GM11168 (cell line): ENCODE measurements around the gene CA11.
"Not testable (repeated sequence)": the region's sequence is repeated elsewhere in the genome, so short reads cannot be mapped to it uniquely, and the experiment has no call there.

Source experiments
- in situ Hi-C: fragments of 300-500 bp; cut with MboI; formaldehyde crosslinking; loops from one replicate; pipeline ENCODE4 v1.12.0; 2022; ENCODE audit warnings: low sequenced_read_pairs; ENCODE audit not compliant: unreplicated experiment

Gene CA11

DNA sequence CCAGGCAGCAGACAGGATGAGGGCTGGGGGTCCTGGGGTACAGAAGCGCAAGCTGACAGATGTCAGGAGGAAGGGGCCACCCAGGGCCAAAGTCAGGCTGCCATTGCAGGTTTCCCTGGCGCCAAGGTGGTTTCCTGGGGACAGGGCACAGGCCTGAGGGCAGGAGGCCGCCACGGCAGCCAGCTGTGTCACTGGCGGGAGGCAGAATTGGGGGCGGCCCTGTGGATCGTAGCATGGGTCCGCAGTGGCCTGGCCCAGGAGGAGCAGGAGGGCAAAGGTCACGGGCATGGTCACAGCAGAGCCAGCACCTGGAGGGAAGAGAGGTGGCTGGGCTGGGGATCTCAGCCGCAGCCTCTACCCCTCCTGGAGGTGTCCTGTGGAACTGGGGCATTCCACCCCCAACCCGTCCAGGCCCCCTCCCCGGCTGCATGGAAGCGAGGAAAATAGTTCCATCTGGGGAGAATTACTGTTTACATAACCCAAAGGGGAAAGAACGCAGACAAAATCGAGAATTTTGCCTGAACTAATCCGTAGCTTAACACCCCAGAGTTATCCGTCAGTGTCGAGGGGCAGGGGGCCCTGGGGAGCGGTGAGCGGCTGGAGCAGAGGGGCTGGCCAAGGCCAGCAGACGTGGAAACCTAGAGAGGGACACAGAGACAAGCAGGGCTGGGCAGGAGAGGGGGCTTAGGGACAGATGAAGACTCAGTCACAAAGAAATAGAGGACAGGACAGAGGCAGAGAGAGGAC lies 24.9 kb upstream of the CA11 start:
- in situ Hi-C loops: no loop called here

DNA sequence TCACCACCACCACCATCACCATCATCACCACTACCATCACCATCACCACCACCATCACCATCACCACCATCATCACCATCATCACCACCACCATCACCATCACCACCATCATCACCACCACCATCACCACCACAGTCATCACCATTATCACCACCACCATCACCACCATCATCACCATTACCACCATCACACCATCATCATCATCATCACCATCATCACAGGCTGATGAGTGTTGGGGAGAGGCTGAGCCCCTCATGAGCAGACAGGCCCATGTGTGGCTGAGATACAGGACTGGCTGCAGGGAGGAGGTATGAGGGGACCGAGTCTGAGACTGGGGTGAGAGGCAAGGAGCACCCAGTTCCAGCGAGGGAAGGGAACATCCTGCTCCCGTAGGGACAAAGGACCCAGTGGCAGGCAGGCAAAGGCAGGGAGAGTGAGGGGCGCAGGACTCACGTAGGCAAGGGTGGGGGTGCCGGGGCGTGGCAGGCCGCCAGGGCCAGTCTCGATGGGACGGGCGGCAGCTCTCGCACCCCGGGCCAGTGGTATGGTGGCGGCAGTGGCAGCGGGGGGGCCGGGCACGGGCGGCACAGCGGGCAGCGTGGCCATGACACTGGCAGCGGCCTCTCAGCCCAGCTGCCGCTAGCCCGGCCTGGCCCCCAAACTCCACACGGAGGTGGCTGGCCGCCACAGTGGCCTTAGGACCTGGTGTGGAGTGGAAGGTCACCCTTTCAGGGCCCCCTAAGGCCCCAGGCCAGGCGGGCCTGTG lies 24.1 kb upstream of the CA11 start:
- in situ Hi-C loops: no loop called here

DNA sequence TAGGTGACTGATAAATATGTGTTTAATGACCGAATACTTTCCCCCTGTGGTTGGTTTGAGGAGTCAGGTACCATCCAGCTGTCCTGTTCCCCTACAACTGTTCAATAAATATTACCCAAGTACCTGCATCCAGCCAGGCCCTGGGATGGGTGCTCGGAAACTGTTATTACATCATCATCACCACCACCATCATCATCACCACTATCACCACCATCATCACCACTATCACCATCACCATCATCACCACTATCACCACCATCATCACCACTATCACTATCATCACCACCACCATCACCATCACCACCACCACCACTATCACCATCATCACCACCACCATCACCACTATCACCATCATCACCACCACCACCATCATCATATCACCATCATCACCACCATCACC lies 22.8 kb upstream of the CA11 start:
- in situ Hi-C loops: no loop called here

DNA sequence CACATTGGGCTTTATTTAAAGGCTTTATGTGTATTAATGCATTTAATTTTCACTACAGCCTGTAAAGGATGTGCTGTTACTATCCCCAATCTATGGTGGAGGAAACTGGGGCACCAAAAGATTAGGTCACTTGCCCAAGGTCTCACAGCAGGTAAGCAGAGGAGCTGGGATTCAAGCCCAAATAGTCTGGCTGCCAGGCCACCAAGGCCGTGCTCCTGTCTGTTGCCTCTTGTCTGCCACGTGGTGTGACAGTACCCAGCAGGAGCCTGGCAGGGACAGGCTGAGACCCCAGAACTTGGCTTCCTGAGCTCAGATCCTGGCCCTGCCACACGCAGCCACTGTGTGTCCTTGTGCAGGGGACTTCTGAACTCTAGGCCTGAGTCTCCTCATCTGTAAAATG lies 22.3 kb upstream of the CA11 start:
- in situ Hi-C loops: no loop called here

DNA sequence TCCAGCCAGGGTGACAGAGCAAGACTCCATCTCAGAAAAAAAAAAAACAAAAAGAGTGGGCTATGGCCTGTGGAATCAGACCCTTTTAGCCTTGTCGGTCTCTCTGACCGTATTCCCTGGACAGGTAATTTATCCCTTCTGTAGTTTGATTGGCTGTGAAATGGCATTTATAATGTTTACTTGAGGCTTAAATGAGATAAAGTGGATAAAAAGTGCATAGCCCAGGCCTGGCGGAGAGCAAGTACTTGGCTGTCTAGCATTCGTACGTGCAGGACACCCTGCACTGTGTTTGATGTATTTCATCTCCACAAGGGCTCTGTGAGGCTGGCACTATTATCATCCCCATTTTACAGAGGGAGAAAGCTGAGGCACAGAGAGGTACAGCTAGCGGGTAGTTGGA lies 19.8 kb upstream of the CA11 start:
- in situ Hi-C loops: no loop called here

DNA sequence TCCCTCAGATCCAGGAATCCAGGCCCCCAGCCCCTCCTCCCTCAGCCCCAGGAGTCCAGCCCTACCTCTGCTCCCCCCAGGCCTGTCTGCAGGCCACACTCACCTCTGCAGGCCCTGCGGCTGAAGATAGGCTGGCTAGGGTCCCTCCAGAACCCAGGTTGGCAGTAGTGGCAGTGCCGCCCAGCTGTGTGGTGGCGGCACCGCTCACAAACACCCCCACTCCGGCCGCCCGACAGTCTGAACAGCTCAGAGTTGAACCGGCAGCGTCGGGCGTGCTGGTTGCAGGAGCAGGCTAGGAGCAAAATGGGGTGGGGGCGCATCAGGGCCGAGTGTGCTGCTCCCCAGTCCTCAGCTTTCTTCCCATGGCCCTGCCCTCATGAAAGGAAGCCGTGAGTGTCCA lies 18.5 kb upstream of the CA11 start:
- in situ Hi-C loops: no loop called here

DNA sequence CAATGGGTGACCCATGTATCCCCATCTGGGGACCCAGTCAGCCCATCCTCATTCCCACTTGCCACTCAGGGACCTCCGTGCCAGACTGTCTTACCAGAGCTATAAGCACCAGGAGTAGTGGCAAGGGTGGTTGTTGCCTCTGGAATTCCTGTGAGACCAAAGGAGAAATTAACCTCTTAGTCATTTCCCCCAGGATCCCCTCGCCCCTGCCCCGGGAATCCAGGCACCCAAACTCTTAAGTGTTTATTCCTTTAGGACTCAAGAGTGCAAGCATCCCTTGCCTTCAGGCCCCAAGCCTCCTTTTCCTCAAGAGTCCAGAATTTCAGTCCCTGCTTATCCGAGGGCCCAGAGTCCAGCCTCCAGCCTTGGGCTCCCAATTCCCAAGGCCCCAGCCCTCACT lies 17.7 kb upstream of the CA11 start:
- in situ Hi-C loops: no loop called here

DNA sequence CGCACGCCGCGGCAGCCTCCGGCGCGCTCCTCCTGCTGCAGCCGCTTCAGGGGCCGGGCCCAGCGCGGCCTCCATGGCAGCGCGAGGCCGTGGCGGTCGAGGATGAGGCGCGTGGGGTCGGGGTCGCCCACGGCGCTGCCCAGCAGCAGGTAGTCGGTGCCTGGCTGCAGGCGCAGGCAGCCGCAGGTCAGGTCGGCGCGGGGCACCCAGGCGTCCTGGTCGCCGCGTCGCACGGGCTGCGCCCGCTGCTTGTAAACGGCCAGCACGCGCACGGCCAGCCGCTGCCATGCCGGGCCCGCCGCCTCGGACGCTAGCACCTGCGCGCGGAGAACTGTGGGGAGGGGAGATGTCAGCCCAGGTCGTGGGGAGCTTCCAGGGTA lies 15.7 kb upstream of the CA11 start:
- in situ Hi-C loops: no loop called here

DNA sequence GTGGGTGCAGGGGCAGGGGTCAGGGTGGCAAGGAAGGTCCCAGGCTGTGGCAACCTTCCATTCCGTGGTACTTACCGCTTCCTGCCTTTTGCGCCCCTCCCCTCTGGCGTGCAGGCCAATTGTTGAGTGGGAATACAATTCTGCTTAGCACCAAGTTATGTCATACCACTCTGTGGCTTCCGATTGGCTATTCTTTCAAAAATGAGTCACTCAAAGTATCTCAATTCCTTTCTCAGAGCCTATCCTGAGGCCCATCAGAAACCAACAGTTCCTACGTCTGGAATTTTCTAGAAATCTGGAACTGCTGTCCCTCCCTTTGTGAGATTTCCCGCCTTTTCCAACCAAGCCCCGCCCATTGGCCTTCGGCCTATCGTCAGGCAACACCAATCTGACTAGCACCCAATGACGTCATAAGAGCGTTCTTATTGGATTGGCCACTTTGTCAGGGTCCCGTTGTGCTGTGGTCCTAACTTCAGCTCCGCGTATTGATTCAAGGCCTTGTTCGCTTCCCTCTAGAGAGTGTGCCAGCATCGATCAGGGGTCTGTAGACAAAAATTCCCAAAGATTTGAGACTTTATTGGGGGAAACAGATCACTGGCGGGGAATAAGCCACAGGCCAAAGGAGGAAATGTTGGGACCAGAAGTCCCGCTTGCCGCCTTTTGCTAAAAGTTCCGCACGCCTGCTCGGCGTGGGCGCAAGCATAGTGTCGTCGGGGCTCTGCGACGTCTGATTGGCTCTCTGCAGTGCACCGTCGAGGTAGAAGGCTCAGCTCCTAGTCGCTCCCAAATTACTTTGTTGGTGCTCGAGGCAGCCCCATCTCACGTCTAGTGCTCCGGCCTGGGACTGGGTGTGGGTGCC lies 15.1 kb upstream of the CA11 start:
- in situ Hi-C loops: no loop called here

DNA sequence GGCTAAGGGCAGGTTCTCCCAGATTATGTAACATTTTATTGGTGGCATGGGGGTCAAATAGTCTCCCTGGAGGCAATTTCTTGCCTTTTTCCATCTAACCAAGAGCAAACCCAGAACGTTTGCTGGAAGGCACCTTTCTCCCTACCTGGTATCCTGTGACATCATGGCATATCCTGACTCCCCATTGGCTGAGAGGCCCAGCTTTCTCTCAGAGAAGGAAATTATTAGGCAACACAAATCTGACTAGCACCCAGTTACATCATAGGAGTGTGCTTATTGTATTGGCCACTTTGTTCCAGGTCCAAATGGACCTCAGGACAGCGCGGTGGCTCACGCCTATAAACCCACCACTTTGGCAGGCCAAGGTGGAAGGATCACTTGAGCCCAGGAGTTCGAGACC lies 13.8 kb upstream of the CA11 start:
- in situ Hi-C loops: no loop called here

DNA sequence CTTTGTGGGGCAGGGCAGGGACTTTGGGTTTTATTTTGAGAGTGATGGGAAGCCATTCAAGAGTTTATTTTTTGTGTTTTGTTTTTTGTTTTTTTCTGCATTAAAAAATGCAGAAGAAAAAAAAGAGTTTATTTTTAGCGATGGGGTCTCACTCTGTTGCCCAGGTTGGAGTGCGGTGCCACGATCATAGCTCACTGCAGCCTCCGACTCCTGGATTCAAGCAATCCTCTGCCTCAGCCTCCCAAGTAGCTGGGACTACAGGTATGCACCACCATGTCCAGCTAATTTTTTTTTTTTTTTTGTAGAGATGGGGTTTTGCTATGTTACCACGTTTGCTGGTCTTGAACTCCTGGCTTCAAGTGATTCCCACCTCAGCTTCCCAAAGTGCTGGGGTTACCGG lies 12.5 kb upstream of the CA11 start:
- in situ Hi-C loops: no loop called here

DNA sequence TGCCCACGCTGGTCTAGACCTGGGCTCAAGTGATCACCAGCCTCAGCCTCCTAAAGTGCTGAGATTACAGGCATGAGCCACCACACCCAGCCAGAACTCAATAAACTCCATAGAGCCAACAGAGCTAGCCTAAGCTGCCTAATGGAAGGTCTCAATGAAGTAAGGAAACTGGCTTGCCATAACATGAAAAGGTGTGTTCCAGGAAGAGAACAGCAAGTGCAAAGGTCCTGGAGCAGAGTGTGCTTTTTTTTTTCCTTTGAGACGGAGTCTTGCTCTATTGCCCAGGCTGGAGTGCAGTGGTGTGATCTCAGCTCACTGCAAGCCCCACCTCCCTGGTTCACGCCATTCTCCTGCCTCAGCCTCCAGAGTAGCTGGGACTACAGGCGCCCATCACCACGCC lies 11.8 kb upstream of the CA11 start:
- in situ Hi-C loops: not testable (repeated sequence)

DNA sequence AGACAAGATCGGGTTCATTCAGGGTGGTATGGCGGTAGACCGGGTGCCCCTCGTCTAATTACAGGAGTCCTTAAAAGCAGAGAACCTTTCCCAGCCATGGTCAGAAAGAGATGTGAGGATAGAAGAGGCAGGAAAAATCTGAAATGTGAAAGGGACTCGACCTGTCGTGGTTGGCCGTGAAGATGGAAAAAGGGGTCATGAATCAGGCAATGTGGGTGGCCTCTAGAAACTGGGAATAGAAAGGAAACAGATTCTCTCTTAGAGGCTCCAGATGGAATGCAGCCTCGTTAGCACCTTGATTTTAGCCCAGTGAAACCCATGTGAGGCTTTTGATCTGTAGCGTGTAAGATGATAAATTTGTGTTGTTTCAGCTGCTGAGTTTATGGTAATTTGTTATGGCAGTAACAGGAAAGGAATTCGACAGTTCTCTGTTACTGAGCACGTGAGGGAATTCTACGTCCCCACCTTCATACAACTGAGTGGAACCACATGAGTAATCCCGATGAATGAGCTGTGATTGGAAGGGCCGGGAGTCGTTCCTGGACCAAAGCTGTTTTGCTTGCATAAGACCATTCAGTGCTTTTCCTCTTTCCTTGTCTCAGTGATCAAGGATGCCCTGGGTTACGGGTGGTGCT lies 11.0 kb upstream of the CA11 start:
- in situ Hi-C loops: no loop called here

DNA sequence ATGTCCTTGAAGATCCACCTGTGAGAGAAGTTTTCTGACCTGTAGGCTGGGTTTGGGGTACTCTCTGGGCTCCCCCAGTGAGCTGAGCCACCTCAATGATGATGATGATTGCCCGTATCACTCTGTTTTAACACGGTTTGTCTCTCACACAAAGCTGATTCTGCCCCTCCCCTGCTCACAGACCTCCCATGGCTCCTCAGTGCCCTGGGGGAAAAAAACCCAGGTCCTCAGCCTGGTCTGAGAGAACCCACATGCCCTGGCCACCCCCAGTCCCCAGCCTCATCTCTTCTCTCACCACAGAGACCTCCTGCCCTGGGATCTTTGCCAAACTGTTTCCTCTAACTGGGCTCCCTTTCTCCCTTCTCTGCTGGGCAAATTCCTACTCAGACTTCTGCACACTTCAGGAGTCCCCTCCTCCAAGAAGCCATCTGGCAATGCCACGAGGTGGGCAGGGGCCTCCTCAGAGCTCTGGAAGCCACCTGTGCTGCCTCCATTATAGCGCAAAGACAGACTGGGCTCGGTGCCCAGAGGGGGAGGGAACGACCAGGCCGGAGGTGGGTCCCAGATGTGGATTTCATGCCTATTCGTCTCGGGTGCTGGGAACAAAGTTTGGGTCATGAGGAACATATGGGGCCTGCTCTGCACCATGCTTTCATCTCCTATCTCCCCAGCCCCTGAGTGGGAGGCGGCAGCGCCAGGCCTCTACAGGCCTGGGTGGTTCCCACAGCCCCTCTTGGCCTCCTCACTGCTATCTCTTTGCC lies 8.5 kb upstream of the CA11 start:
- in situ Hi-C loops: no loop called here

DNA sequence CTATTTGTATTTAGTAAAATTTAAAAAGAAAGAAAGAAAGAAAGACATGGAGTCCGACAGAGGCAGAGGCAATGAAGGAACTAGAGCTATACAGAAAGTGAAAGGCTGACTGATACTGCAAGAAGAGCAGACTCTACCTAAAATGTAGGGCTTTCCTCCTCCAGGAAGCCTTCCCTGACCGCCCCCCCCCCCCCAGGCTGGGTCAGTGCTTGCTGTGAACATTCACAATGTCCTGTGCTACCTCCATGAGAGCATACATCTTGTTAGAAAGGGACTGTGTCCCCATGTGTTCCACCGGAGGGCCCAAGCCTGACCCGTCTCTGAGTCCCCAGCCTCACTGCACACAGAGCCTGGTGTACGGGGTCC lies 5.7 kb upstream of the CA11 start:
- in situ Hi-C loops: no loop called here

DNA sequence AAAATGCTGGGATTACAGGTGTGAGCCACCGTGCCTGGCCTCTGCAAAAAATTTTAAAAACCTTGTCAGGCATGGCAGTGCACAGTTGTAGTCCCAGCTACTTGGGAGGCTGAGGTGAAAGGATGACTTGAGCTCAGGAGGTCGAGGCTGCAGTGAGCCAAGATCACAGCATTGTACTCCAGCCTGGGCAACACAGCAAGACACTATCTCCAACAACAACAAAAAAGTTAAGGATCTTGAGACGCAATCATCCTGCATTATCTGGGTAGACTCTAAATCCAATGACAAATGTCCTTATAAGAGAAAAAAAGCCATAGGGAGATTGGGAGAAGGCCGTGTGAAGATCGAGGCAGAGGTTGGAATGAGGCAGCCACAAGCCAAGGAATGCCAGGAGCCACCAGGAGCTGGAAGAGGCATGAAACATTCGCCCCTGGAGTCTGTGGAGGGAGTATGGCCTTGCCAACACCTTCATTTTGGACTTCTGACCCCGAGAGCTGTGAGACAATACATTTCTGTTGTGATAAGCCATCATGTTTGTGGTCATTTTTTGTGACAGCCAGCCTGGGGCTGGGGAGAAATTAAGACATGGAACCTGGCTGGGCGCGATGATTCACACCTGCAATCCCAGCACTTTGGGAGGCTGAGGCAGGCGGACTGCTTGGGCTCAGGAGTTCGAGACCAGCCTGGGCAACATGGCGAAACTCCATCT lies 5.1 kb upstream of the CA11 start:
- in situ Hi-C loops: no loop called here

DNA sequence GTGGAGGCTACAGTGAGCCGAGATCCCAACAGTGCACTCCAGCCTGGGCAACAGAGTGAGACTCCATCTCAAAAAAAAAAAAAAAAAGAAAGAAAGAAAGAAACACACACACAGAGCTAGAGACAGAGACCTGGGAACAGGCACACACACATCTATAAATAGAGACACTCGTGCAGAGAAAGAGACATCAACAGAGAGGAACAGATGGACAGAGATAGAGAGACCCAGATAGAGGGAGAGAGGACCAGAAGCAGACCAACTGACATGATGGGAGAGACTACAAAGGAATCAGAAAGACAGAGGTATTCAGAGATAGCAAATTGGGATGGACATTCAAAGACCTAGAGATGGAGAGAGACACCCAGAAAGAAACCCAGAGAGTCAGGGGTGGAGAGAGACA lies 2.1 kb upstream of the CA11 start:
- in situ Hi-C loops: no loop called here

DNA sequence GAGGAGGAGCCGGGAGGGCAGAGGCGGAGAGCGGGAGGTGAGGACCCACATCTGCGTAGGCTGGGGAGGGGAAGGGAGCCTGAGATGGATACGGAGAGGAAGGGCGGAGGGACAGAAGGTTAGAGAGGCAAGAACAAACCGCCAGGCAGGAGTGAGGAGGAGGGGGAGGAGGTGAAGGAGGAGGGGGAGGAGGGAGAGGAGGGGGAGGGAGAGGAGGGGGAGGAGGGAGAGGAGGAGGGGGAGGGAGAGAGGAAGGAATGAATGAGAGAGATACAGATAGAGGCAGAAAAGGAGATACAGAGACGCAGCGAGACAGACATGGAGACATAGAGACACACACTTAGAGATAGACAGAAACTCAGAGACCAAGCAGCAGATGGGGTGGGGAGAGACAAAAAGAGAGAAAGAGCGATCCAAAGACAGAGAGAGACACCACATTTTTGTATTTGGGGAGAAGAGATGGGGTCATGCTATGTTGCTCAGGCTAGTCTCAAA lies 782 bp upstream of the CA11 start:
- in situ Hi-C loops: no loop called here

DNA sequence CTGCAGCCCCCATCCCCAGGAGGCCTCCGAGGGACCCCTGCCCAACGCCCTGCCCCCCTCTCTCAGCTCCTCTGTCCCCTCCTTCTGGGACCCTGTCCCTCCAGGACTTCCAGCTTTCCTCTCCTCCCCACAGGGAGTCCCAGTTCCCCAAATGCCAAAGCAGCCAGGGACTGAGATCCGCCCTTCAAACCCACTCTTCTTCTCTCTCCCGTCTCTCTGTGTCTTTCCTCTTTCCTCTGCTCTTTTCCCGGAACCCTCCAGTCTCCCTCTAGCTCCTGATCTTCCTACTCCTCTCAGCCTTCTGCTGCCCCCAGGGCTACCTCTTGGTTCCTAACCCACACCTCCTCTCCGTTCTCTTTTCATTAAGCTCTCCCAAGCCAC lies 377 bp downstream of the CA11 start:
- in situ Hi-C loops: no loop called here
